GM18517 (cell line): ENCODE results near the gene ALOX15.
"Not testable (repeated sequence)": the region's sequence is repeated elsewhere in the genome, so short reads cannot be mapped to it uniquely, and the experiment has no call there.

Source experiments
- ATAC-seq: cut with Tn5 transposase; IDR thresholded peaks from one replicate; pipeline ENCODE4 v1.9.1; 2021; ENCODE audit warnings: mild to moderate bottlenecking, moderate library complexity; ENCODE audit not compliant: unreplicated experiment

The ALOX15 gene

GRCh38 chr17:4655933-4656332 is 14.5 kb upstream of the ALOX15 start:
- ATAC-seq = not testable (repeated sequence)

DNA sequence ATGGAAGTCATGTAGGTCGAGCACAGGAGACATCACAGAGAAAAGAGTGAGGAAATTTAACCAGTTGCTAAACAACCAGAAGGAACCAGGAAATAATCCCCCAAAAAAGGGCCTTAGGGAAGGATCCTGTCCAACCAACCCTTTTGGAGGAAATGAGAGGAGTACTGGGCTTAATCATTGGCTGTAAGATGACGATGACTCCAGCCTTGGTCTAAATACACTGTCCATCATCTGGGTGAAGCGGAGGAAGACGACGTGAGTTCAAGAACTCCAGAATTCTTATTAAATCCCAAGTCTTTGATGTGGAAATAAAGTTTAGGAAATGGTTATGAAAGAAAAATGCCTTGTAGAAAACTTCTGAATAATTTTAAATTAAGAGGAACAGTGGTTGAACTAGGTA is 11.5 kb upstream of the ALOX15 start:
- no peak for ATAC-seq

DNA sequence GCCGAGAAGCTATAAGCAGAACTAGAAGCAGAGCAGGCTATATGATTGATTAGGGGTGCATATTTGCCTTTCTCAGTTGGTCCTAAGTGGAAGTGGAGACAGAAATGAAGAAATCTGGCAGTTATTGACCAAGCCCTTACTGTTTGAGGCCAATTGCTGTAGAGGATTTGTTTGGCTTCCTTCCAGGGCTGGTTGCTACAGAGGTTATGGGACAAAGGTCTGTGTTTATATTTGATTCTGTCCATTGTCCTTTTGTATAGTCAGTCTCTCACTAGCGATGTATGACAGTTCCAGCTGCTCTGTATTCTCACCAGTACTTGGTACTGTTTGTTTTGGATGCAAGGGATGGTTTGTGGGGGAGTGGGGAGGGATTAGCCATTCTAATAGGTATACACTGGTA is 7.3 kb upstream of the ALOX15 start:
- no peak for ATAC-seq

DNA sequence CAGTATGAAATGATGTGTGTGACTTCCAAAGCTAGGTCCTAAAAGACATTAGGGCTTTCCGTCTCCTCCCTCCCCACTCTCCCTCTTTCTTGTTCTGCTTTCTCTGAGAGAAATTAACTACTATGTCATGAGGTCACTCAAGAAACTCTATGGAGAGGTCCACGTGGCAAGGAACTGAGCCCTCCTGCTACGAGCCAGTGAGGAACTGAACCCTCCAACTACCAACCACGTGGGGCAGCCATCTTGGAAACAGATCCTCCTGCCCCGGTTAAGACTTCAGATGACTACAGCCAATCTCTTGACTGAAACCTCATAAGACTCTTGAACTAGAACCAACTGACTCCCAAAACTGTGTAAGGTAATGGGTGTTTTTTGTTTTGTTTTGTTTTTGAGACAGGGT is 4.2 kb upstream of the ALOX15 start:
- no peak for ATAC-seq

DNA sequence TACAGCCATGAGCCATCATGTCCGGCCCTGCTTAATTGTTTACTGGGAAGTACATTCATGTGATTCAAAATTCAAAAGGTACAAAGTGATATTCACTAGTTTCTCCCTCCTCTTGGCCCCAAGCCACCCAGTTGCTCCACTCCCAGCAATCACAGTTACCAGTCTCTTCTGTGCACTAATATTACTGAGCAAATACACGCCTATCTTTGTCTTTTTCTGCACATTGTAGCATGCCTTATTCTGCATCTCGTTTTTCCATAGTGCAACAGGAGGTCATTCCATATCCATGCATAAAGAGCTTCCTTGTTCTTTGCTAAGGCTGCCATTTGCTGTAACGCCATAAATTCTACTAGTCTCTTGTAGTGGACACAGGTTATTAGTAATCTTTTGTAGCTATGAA is 2.2 kb upstream of the ALOX15 start:
- no peak for ATAC-seq

DNA sequence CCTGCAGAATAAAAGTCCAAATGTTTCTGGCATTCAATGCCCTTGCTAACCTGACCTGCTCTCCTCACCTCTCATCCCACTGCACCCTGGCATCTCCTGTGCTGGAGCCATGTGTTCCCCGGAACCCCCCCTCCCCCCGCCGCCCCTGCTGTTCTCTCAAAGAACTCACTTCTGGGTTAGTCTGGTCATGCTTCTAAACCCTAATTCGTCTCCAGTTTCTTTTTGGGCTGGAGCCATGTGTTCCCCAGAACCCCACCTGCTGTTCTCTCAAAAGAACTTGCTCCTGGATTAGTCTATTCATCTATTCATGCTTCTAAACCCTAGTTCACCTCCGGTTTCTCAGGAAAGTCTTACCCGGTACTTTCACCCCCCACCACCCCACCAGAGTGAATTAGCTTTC is 808 bp upstream of the ALOX15 start:
- ATAC-seq = no peak

DNA sequence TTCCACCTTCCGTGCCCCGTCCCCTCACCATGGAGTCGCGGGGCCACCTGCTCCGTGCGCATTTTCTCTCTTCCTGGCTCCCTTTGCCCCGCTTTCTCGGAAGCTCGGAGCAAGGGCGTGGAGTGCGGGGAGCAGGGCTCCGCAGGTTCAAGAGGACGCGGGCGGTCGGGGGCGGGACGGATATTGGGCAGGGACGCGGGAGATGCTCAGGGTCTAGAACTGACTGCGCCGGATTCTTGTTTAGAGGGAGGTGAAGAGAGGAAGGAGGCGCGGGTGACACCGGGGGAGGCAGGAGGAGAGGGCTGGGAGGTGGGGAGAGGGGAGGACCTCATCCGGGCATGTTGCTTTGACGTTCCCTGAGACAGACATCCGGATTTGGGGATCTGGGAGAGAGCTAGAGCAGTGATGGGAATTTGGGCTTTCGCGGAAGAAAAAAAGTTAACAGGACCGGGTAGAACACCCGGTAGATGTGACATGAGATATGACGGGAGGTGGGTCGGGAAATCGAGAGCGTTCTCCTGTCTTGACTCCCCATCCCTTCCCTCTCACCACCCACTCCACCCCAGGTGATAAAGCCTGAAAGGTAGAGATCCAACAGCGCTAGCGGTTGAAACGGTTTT is 799 bp downstream of the ALOX15 start:
- ATAC-seq = not testable (repeated sequence)

- ATAC-seq = not testable (repeated sequence)
Observed at GRCh38 chr17:4639301-4640059, 2.0 kb downstream of the ALOX15 start.

DNA sequence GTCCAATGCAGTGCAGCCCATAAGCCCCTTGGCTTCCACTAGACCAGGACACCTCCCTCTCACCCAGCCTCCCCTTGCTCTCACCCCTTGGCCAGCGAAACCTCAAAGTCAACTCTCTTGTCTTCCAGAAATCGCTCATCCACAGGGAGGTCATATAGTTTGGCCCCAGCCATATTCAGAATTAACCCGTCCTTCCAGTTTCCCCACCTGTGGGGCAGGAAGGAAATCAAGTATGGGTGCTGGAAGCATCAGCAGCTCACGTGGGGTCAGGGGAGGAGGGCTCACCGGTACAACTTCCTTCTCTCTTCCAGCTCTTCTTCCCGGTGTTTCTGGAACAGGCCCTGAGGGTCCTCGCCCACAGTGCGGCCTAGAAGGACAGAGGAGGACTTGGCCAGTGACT is 2.7 kb downstream of the ALOX15 start:
- not testable (repeated sequence) for ATAC-seq

- ATAC-seq = no peak
Observed at GRCh38 chr17:4636474-4637100, 4.9 kb downstream of the ALOX15 start.

- ATAC-seq = peak; percentile 61
Observed at GRCh38 chr17:4635823-4636375, 5.6 kb downstream of the ALOX15 start.

DNA sequence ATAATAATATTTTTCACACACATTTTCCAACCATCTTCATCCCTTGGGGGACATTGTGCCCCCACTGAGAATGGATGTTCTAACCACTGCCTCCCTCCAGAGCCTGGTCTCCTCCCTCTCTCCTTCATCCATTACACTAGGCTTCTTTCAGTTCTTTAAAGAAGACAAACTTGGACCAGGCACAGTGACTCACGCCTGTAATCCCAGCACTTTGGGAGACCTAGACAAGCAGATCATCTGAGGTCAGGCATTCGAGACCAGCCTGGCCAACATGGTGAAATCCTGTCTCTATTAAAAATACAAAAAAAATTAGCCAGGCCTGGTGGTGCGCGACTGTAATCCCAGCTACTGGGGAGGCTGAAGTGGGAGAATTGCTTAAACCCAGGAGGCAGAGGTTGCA is 6.5 kb downstream of the ALOX15 start:
- ATAC-seq = no peak

DNA sequence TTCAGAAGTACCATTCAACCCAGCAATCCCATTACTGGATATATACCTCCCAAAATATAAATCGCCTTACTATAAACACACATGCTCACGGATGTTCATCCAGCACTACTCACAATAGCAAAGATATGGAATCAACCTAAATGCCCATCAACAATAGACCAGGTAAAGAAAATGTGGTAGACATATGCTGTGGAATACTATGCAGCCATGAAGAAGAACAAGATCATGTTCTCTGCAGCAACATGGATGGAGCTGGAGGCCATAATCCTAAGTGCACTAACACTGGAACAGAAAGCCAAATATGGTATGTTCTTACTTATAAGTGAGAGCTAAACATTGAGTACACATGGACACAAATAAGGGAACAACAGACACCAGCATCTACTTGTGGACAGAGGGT is 7.8 kb downstream of the ALOX15 start:
- no peak for ATAC-seq

GRCh38 chr17:4632581-4632920 is 8.9 kb downstream of the ALOX15 start:
- ATAC-seq = no peak

DNA sequence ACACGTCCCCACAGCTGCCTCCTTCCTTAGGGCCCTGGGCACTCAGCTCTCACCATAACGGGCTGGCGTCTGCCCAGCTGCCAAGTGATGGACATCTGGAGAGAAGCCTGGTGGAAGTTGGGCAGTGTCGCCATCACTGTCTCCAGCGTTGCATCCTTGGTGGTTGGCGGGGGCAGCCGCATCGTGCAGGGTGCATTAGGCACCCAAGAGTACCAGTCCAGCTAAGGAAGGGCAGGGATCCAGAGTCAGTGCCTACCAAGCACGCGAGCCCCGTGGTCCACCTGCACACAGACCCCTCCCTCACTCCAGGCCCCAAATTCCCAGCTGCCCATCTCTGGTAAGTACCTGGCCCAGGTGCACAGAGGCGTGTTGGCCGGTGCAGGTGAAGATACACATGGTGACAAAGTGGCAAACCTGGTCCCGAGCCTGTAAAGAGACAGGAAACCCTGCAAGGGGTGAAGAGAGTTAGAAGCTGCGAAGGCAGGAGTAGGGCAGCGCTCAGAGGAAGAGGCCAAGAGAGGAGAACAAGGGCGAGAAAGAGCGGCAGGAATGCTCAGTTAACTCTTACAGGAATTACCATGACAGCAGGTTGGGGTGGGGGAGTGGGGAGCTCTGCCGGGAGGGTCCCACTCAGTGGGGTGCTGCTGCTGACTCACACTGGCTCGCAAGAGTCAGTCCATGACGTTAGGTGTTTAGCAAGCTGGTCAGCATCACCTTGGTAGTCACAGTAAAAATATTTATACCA is 9.5 kb downstream of the ALOX15 start:
- ATAC-seq = no peak

- ATAC-seq = no peak
Observed at GRCh38 chr17:4631431-4631830, 10.0 kb downstream of the ALOX15 start.

DNA sequence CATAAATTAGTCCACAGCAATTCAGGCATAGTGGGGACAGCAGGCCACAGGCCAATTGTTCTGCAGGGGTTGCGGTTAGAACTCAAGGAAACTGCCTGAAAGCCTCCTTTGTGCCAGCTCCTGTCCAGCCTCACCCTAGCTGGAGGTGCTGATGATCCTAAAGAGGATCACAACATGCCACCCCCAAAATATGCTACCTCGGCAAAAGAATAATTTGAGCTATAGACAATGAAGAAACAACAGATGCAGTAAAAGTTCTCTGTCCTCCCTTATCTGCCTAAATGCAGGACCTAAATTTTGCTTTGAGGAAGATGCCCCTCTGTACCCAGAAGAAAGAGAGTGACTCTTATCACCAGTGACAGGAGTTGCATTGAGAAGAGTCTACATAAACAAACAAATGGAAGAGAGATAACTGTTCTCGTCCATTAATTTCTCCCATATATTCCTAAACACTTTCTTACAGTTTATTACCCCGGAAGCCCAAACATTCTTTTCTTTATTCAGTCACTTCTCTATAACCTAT is 14.7 kb downstream of the ALOX15 start:
- no peak for ATAC-seq

GRCh38 chr17:4625181-4625617 is 16.3 kb downstream of the ALOX15 start:
- no peak for ATAC-seq

DNA sequence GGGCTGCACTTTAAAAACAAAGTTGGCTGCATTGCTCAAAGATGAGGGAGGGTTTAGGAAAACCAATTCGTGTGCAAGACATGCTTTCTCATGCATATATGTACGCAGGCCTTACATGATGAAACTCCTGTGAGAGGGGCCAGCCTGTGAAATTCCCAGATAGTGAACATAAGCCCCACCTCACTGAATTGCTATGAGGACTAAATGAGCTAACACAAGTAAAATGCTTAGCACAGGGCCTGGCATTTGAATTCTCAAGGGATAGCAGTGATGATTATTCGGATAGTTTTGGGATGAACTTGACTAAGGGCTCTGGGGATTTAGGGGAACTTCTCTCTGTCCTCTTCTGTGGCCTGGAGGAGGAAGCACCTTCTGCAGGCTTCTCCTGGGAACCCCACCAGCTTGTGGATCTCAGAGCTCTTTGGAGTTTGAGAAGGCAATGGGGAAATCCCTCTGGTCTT is 17.0 kb downstream of the ALOX15 start:
- not testable (repeated sequence) for ATAC-seq

DNA sequence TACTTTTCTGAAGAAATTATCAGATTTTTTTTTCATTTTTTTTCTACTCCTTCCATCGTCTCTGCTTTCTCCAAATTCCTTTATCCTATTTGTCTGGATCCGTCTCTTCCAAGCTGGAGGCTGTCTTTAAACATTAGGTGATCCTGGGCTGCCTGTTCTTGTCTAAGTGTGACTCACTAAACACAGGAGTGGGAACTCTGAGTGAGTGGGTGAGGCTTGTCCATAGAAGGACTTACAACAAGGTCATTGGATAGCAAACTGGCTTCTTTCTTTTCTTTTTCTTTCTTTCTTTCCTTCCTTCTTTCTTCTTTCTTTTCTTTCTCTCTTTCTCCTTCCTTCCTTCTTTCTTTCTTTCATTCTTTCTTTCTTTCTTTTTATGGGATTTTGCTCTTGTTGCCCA is 18.2 kb downstream of the ALOX15 start:
- no peak for ATAC-seq

DNA sequence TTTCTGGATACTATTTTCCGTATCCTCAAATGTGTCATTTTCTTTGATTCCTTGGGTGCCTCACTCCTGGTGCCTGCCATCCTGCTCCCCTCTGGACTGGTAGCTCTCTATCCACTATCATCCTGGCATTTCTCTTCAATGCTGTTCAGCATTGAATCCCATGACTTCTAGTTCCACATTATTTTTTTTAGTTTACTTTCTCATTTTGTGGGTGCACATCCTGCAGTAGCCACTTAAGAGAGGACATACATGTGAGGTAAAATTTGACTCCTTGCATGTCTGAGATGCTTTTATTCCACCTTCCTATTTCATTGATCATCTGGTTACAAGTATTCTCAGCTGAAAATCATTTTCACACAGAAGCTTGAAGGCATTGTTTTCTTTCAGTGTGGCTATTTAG is 19.1 kb downstream of the ALOX15 start:
- no peak for ATAC-seq
